DOHH2 (cell line): ENCODE results near the gene KCNJ4.

ENCODE experiments used
- H3F3A ChIP-seq: fragments of 200-600 bp; sonication (generic), shearing (Covaris generic); 2 replicates; pipeline ENCODE4 v1.6.0; 2016; ENCODE audit warnings: antibody characterized with exemption, mild to moderate bottlenecking; ENCODE audit not compliant: control insufficient read depth, insufficient read depth
- H3K27ac ChIP-seq: fragments of 200-600 bp; sonication (generic); 2 replicates; pipeline ENCODE4 v1.5.1; 2014; ENCODE audit warnings: low read depth, mild to moderate bottlenecking, low read length, moderate library complexity
- H3K27me3 ChIP-seq: fragments of 200-600 bp; sonication (generic); 2 replicates; pipeline ENCODE4 v1.6.1; 2014; ENCODE audit warnings: mild to moderate bottlenecking, low read length, mixed read lengths; ENCODE audit not compliant: control insufficient read depth
- H3K36me3 ChIP-seq: fragments of 200-600 bp; sonication (generic); 2 replicates; pipeline ENCODE4 v1.6.1; 2014; ENCODE audit warnings: mild to moderate bottlenecking, low read length, moderate library complexity, mixed read lengths; ENCODE audit not compliant: control insufficient read depth
- H3K4me1 ChIP-seq: fragments of 200-600 bp; sonication (generic); 2 replicates; pipeline ENCODE4 v1.6.1; 2014; ENCODE audit warnings: mild to moderate bottlenecking, low read length, mixed read lengths; ENCODE audit not compliant: control insufficient read depth
- H3K4me2 ChIP-seq: fragments of 200-600 bp; sonication (generic); 2 replicates; pipeline ENCODE4 v1.6.0; 2014; ENCODE audit warnings: mild to moderate bottlenecking, low read length, moderate library complexity
- H3K4me3 ChIP-seq: fragments of 200-600 bp; sonication (generic); 2 replicates; pipeline ENCODE4 v1.5.1; 2014; ENCODE audit warnings: mild to moderate bottlenecking, low read length, mixed read lengths
- H3K79me2 ChIP-seq: fragments of 200-600 bp; sonication (generic); 2 replicates; pipeline ENCODE4 v1.6.1; 2014; ENCODE audit warnings: mild to moderate bottlenecking, low read length, mixed read lengths; ENCODE audit not compliant: control insufficient read depth
- H3K9me2 ChIP-seq: fragments of 200-600 bp; sonication (generic); replicated peaks from 2 replicates; pipeline ENCODE4 v1.6.1; 2014; ENCODE audit warnings: mild to moderate bottlenecking, low read length, mixed read lengths; ENCODE audit not compliant: control insufficient read depth
- H3K9me3 ChIP-seq: fragments of 200-600 bp; sonication (generic); 2 replicates; pipeline ENCODE4 v1.6.1; 2014; ENCODE audit warnings: antibody characterized with exemption, low read length, mixed read lengths; ENCODE audit not compliant: control insufficient read depth, insufficient read depth
- H4K20me1 ChIP-seq: fragments of 200-600 bp; sonication (generic); 2 replicates; pipeline ENCODE4 v1.6.0; 2014; ENCODE audit warnings: low read depth, mild to moderate bottlenecking, antibody characterized with exemption, low read length, moderate library complexity; ENCODE audit not compliant: control insufficient read depth, insufficient read depth
- CTCF ChIP-seq: fragments of 200-600 bp; sonication (generic); IDR thresholded peaks from one replicate; pipeline ENCODE4 v1.5.1; 2014; ENCODE audit warnings: antibody characterized with exemption, mild to moderate bottlenecking, low read depth, low read length; ENCODE audit not compliant: poor library complexity, severe bottlenecking
- EZH2phosphoT487 ChIP-seq: fragments of 200-600 bp; sonication (generic); IDR thresholded peaks from 2 replicates; pipeline ENCODE4 v1.6.1; 2017; ENCODE audit warnings: borderline replicate concordance, mild to moderate bottlenecking, antibody characterized with exemption, low read length, moderate library complexity, mixed read lengths

The KCNJ4 gene

GRCh38 chr22:38423512-38424503, 31.2 kb downstream of the KCNJ4 start:
- Histone ChIP-seq H3K9me2 (no peaks in the 10 kb centered on the region), H3F3A (no peaks in the 10 kb centered on the region), H4K20me1 (no peaks in the 10 kb centered on the region), H3K4me2 (no peak overlapping the region), H3K27ac (no peak overlapping the region), H3K79me2 (no peaks in the 10 kb centered on the region), H3K36me3 (no peaks in the 10 kb centered on the region), H3K4me3 (no peak overlapping the region), H3K27me3 (no peaks in the 10 kb centered on the region), H3K4me1 (peaks cover 14% of the 10 kb centered on the region), H3K9me3 (no peaks in the 10 kb centered on the region)
- TF ChIP-seq CTCF, result no peak
- no peak for TF ChIP-seq EZH2phosphoT487

GRCh38 chr22:38422611-38423511, 32.1 kb downstream of the KCNJ4 start:
- Histone ChIP-seq H3K4me2 (no peak overlapping the region), H3K4me3 (no peak overlapping the region), H3K9me2 (no peaks in the 10 kb centered on the region)

GRCh38 chr22:38420734-38421133, 34.3 kb downstream of the KCNJ4 start:
- Histone ChIP-seq H3K79me2 (no peaks in the 10 kb centered on the region), H3K9me3 (no peaks in the 10 kb centered on the region), H3K27me3 (no peaks in the 10 kb centered on the region), H3K27ac (no peak overlapping the region), H4K20me1 (no peaks in the 10 kb centered on the region), H3K4me1 (peaks cover 14% of the 10 kb centered on the region), H3K4me3 (no peak overlapping the region), H3K9me2 (no peaks in the 10 kb centered on the region), H3F3A (no peaks in the 10 kb centered on the region), H3K4me2 (no peak overlapping the region), H3K36me3 (no peaks in the 10 kb centered on the region)
- TF ChIP-seq EZH2phosphoT487, result no peak
- TF ChIP-seq CTCF, result no peak

More at GRCh38 chr22:38422611-38423511, 32.1 kb downstream of the KCNJ4 start:
- H3F3A ChIP-seq, result no peaks in the 10 kb centered on the region
- H3K27ac ChIP-seq, result no peak overlapping the region
- no peaks in the 10 kb centered on the region for H3K36me3 ChIP-seq
- H3K79me2 ChIP-seq, result no peaks in the 10 kb centered on the region
- H3K4me1 ChIP-seq, result peaks cover 14% of the 10 kb centered on the region
- no peaks in the 10 kb centered on the region for H3K27me3 ChIP-seq
- TF ChIP-seq EZH2phosphoT487, result no peak
- H4K20me1 ChIP-seq, result no peaks in the 10 kb centered on the region
- H3K9me3 ChIP-seq, result no peaks in the 10 kb centered on the region
